Type B pancreatic cell (in vitro differentiated cells): ENCODE data around the gene KY. TPM values are rescaled to one million over a fixed set of nuclear protein-coding genes. Genes with fewer than 3 reads are reported as not detected.
A peak's percentile ranks its signal among the peaks of the same experiment; 100 is the strongest.

ENCODE experiments used
- DNase-seq: peaks from one replicate; pipeline ENCODE4 v3.0.0; 2021; ENCODE audit warnings: mixed read lengths; ENCODE audit not compliant: unreplicated experiment; ENCODE audit errors: extremely low spot score
- H3K27ac Mint-ChIP-seq: 2 replicates; pipeline ENCODE4 v1.8.0; 2021; ENCODE audit warnings: mild to moderate bottlenecking, mixed read lengths
- H3K27me3 Mint-ChIP-seq: 2 replicates; pipeline ENCODE4 v1.8.0; 2021; ENCODE audit warnings: mixed read lengths
- H3K36me3 Mint-ChIP-seq: 2 replicates; pipeline ENCODE4 v1.8.0; 2021; ENCODE audit warnings: mixed read lengths
- H3K4me1 Mint-ChIP-seq: one replicate; pipeline ENCODE4 v1.8.0; 2021; ENCODE audit warnings: mixed read lengths; ENCODE audit not compliant: unreplicated experiment
- H3K4me3 Mint-ChIP-seq: 2 replicates; pipeline ENCODE4 v1.8.0; 2021; ENCODE audit warnings: mild to moderate bottlenecking, mixed read lengths
- H3K9me3 Mint-ChIP-seq: 2 replicates; pipeline ENCODE4 v1.8.0; 2021; ENCODE audit warnings: mixed read lengths
- total RNA-seq: library from RNA; stranded (reverse); gene quantifications from 2 replicates; pipeline ENCODE4 v1.2.1, GENCODE V29; 2021; ENCODE audit warnings: low replicate concordance
- TF ChIP-seq, protein P1 (sequence below): fragments of 200-600 bp; sonication (generic); conservative IDR thresholded peaks from 2 replicates; pipeline ENCODE4 v1.5.0; 2021; ENCODE audit warnings: antibody characterized with exemption, mild to moderate bottlenecking

KY gene
- total RNA-seq, 1 donor from 2014 or later = 0.58 TPM

DNA sequence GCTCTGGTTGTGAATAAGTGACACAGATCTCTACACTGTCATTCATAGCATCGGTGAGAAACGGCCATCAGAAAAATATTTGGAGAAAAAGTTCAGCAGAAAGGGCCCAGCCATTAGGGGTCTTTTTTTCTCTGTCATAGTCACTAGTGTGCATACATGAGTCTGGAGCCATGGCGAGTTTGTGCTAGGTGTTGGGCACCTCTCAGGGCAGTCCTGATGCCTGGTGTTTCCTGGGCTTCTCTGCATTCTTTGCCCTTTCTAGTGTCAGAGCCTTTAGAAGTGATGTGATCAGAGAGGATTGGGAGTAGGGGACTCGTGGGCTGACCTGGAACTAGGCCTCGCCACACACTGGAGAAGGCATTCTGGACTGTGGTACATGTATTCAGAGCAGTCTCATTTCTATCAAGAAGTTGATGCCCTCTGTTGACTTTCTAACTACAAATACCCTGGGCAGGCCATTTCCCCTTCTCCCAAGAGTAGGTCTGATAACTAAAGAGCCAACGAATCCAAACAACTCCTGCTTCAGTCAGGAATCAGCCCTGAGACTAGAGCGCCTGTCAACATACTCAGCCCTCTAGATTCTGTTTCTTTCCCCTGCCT lies 1.6 kb downstream of the KY start:
- Mint-ChIP-seq H3K4me1 (no peaks in the 10 kb centered on the region), H3K9me3 (no peaks in the 10 kb centered on the region), H3K27ac (no peak overlapping the region), H3K36me3 (no peaks in the 10 kb centered on the region), H3K4me3 (peak overlapping the region; percentile 39), H3K27me3 (peaks cover 70% of the 10 kb centered on the region)
- DNase-seq = no peak
- TF ChIP-seq, protein P1, sequence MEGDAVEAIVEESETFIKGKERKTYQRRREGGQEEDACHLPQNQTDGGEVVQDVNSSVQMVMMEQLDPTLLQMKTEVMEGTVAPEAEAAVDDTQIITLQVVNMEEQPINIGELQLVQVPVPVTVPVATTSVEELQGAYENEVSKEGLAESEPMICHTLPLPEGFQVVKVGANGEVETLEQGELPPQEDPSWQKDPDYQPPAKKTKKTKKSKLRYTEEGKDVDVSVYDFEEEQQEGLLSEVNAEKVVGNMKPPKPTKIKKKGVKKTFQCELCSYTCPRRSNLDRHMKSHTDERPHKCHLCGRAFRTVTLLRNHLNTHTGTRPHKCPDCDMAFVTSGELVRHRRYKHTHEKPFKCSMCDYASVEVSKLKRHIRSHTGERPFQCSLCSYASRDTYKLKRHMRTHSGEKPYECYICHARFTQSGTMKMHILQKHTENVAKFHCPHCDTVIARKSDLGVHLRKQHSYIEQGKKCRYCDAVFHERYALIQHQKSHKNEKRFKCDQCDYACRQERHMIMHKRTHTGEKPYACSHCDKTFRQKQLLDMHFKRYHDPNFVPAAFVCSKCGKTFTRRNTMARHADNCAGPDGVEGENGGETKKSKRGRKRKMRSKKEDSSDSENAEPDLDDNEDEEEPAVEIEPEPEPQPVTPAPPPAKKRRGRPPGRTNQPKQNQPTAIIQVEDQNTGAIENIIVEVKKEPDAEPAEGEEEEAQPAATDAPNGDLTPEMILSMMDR = no peak

DNA sequence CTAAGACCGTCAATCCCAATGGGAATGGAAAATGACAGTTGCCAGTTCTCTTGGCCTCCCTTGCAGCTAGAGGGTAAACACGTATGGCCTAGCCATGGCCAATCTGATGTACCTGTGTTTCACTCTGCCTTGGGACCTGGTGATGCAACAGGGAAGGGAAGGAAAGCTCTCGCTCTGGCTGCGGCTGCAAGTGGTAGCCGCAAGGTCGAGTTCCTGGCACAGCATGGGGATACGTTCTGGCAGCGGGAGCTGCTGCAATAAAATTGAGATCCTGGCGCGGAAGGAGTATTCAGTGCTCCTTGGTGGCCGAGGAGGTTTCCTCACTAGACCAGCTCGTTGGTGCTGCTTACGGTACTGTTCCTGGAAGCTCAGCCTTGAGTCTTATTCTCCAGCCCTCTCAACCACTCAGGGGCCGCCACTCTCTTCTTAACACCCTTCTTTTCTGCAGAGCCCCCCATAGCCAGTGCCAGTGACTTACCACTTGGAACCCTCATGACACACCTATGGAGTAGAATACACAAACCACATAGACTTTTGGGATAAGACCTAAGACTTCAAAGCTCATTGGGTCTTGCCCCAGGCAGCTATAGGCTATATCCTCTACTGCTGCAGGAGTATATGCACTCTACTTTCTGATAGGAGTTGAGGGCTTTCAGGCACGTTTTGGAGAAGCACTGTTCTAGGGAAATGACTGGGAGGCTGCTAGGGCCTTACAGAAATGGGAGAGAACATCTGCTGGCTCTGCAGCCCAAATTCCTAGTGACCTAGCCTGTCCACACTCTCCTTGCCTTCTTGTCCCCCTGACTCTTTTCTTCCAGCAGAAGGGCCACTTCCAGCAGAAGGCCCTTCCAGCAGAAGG lies 2.7 kb downstream of the KY start:
- TF ChIP-seq, protein P1 = no peak
- H3K27ac Mint-ChIP-seq = no peak overlapping the region
- no peaks in the 10 kb centered on the region for H3K4me1 Mint-ChIP-seq
- H3K36me3 Mint-ChIP-seq = no peaks in the 10 kb centered on the region
- no peak for DNase-seq
- no peak overlapping the region for H3K4me3 Mint-ChIP-seq
- peaks cover 59% of the 10 kb centered on the region for H3K27me3 Mint-ChIP-seq
- no peaks in the 10 kb centered on the region for H3K9me3 Mint-ChIP-seq

DNA sequence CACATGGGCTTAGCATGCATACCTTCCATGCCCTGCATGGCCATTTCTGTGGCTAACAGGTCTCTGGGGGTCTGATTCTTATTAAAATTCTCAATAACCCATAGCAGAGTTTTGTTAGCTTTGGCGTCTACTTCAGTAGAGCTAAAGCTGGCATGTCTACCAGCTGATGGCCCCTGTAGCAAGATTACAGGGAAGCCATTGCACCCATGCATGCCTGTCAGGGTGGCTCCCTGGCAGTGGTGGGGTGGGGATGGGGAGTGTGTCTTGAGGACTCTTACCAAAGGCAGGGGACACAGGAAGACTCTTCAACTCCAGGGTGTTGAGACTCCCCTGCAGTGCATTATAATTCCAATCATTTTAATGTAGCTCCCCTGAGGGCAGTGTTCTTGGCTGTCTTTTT lies 4.7 kb downstream of the KY start:
- H3K36me3 Mint-ChIP-seq = no peaks in the 10 kb centered on the region
- H3K4me3 Mint-ChIP-seq = no peak overlapping the region
- H3K27ac Mint-ChIP-seq = no peak overlapping the region
- H3K4me1 Mint-ChIP-seq = peaks cover 1% of the 10 kb centered on the region
- H3K27me3 Mint-ChIP-seq = peaks cover 41% of the 10 kb centered on the region
- H3K9me3 Mint-ChIP-seq = peaks cover under 1% of the 10 kb centered on the region
- DNase-seq = no peak
- TF ChIP-seq, protein P1 = no peak

DNA sequence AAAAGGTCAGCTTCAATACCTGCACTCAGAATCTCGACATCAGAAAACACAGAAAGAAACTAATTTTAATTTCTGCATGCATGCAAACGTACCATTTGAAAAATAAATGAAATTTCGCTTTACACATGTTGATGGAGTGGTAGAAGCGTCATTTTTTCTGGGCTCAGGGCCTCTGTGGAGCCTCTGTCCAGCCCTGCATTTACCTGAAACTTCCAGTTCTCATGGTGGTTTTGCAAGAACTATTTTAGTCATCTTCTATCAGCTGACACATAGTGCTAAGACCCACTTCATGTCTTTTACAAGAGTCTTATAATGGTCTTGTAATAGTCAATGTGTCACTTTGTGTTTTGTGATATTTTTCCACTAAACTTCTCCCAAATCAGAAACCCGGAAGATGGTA lies 5.3 kb downstream of the KY start:
- Mint-ChIP-seq H3K4me1 (peaks cover 6% of the 10 kb centered on the region), H3K4me3 (no peak overlapping the region), H3K27ac (no peak overlapping the region), H3K9me3 (peaks cover 6% of the 10 kb centered on the region), H3K27me3 (peaks cover 44% of the 10 kb centered on the region), H3K36me3 (no peaks in the 10 kb centered on the region)
- DNase-seq = no peak
- TF ChIP-seq, protein P1 = no peak

DNA sequence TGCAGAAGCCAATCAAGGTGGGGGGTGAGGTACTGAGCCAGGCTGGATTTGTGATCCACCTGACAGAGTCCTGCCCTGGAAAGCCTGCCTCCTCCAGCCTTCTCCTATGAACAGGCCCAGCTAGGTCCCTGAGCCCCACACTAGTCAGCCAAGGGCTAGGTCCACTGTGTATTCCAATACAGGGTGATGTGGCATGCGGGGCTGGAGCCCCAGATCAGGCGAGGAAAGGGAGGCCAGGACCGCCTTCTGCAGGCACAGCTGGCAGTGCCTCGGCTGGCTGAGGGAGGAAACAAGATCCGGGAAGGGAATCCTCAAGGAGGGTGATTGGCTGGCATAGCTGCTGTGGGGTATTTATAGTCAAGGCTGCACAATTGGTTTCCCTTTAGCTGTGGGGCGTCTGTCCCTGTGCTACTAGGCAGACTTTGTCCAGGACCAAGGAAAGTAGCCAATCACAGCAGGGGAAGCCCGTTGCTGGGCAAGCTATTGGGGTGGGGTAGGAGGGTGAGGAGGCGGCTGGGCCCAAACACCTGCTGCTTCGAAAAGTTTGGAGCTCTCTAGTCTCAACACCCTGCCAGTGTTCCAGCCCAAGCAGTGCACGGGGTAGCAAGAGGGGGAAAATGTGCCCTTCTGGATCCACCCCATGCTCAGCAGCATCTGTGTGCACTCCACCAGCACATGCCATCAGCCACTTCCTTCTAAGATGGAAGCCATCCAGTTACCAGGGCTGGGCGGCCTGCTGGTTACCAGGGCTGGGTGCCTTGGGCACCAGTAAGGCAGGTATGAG lies 5.9 kb downstream of the KY start:
- H3K27me3 Mint-ChIP-seq = peaks cover 38% of the 10 kb centered on the region
- DNase-seq = no peak
- no peak overlapping the region for H3K27ac Mint-ChIP-seq
- H3K9me3 Mint-ChIP-seq = peaks cover 7% of the 10 kb centered on the region
- peaks cover 6% of the 10 kb centered on the region for H3K4me1 Mint-ChIP-seq
- H3K36me3 Mint-ChIP-seq = no peaks in the 10 kb centered on the region
- TF ChIP-seq, protein P1 = no peak
- no peak overlapping the region for H3K4me3 Mint-ChIP-seq
